MM.1S (cell line): ENCODE data around the gene FBXW7.

Source experiments
- EZH2 ChIP-seq: fragments of 300-600 bp; sonication (generic); optimal IDR thresholded peaks from 2 replicates; pipeline ENCODE3; 2017; ENCODE audit warnings: low read depth, mild to moderate bottlenecking, antibody characterized with exemption, low read length, mixed read lengths
- TF ChIP-seq, protein P1 (sequence below): fragments of 300-600 bp; sonication (generic); IDR thresholded peaks from 2 replicates; pipeline ENCODE4 v1.5.1; 2016; ENCODE audit warnings: antibody characterized with exemption, low read length, mixed read lengths

- TF ChIP-seq, protein P1, sequence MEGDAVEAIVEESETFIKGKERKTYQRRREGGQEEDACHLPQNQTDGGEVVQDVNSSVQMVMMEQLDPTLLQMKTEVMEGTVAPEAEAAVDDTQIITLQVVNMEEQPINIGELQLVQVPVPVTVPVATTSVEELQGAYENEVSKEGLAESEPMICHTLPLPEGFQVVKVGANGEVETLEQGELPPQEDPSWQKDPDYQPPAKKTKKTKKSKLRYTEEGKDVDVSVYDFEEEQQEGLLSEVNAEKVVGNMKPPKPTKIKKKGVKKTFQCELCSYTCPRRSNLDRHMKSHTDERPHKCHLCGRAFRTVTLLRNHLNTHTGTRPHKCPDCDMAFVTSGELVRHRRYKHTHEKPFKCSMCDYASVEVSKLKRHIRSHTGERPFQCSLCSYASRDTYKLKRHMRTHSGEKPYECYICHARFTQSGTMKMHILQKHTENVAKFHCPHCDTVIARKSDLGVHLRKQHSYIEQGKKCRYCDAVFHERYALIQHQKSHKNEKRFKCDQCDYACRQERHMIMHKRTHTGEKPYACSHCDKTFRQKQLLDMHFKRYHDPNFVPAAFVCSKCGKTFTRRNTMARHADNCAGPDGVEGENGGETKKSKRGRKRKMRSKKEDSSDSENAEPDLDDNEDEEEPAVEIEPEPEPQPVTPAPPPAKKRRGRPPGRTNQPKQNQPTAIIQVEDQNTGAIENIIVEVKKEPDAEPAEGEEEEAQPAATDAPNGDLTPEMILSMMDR, result no peak
- no peak for TF ChIP-seq EZH2
Measured at GRCh38 chr4:152278172-152278504, 257.8 kb downstream of the FBXW7 start.
